SK-N-SH (cell line): ENCODE measurements around the gene GAS6. TPM values are rescaled to one million over a fixed set of nuclear protein-coding genes. Genes with fewer than 3 reads are reported as not detected.

ENCODE experiments used
- CTCF ChIA-PET: fragments of 300-600, 350-600 bp; formaldehyde crosslinking; extraction: SDS; loops from one replicate; lab custom pipeline; 2021; lab: Yijun Ruan, JAX
- POLR2A ChIA-PET: fragments of 350-600 bp; sonication (Branson Sonifier 250); formaldehyde crosslinking; extraction: SDS; loops from one replicate; lab custom pipeline; 2020; ENCODE audit warnings: antibody characterized with exemption, inconsistent platforms; lab: Yijun Ruan, JAX
- DNase-seq: peaks from one replicate; pipeline ENCODE4 v3.0.0; 2012
- H2AFZ ChIP-seq: fragments of 200-600 bp; sonication (generic); 2 replicates; pipeline ENCODE4 v1.8.1; 2016; ENCODE audit warnings: antibody characterized with exemption, mild to moderate bottlenecking, low read depth
- H3F3A ChIP-seq: fragments of 200-600 bp; sonication (generic); replicated peaks from 2 replicates; pipeline ENCODE3; 2016; ENCODE audit warnings: antibody characterized with exemption, mild to moderate bottlenecking; ENCODE audit not compliant: insufficient read depth
- H3K27ac ChIP-seq, 2 experiments: fragments of 200-500 bp in 1 of 2; fragments of 200-600 bp in 1 of 2; sonication (Bioruptor generic) in 1 of 2; sonication (generic), shearing (Covaris generic) in 1 of 2; 2 replicates each; pipeline versions ENCODE4 v1.5.1 to v1.6.1; 2014 to 2016; ENCODE audit warnings: low read depth in 2 of 2, inconsistent platforms in 1 of 2, low read length in 1 of 2, mild to moderate bottlenecking in 1 of 2, mixed read lengths in 1 of 2
- H3K27me3 ChIP-seq: fragments of 200-600 bp; sonication (generic), shearing (Covaris generic); 2 replicates; pipeline ENCODE4 v1.6.1; 2016; ENCODE audit warnings: mixed run types; ENCODE audit not compliant: insufficient read depth
- H3K36me3 ChIP-seq, 2 experiments: fragments of 200-500 bp in 1 of 2; fragments of 200-600 bp in 1 of 2; sonication (Bioruptor generic) in 1 of 2; sonication (generic) in 1 of 2; replicated peaks in 1 of 2; 2 replicates each; pipeline versions ENCODE3 to v1.5.1; 2014 to 2016; ENCODE audit warnings: low read length in 1 of 2, mild to moderate bottlenecking in 1 of 2; ENCODE audit not compliant: insufficient read depth in 2 of 2, control insufficient read depth in 1 of 2
- H3K4me1 ChIP-seq, 2 experiments: fragments of 200-500 bp in 1 of 2; fragments of 200-600 bp in 1 of 2; sonication (Bioruptor generic) in 1 of 2; sonication (generic), shearing (Covaris generic) in 1 of 2; 2 replicates each; pipeline versions ENCODE4 v1.5.1 to v1.6.1; 2014 to 2016; ENCODE audit warnings: low read depth in 1 of 2, low read length in 1 of 2, mixed run types in 1 of 2; ENCODE audit not compliant: insufficient read depth in 2 of 2, control insufficient read depth in 1 of 2
- H3K4me2 ChIP-seq: fragments of 200-600 bp; sonication (generic), shearing (Covaris generic); 2 replicates; pipeline ENCODE4 v1.6.1; 2017; ENCODE audit warnings: mixed run types
- H3K4me3 ChIP-seq, 2 experiments: fragments of 200-500 bp in 1 of 2; fragments of 200-600 bp in 1 of 2; sonication (Bioruptor generic) in 1 of 2; sonication (generic), shearing (Covaris generic) in 1 of 2; 2 replicates each; pipeline versions ENCODE4 v1.5.1 to v1.8.1; 2014 to 2016; ENCODE audit warnings: low read depth in 2 of 2, inconsistent platforms in 1 of 2, low read length in 1 of 2, mild to moderate bottlenecking in 1 of 2, mixed read lengths in 1 of 2, moderate library complexity in 1 of 2
- H3K79me2 ChIP-seq: fragments of 200-600 bp; sonication (generic); 2 replicates; pipeline ENCODE4 v1.8.1; 2017; ENCODE audit warnings: mild to moderate bottlenecking; ENCODE audit not compliant: insufficient read depth
- H3K9ac ChIP-seq: fragments of 200-600 bp; sonication (generic); 2 replicates; pipeline ENCODE4 v1.6.1; 2017; ENCODE audit warnings: mixed run types
- H3K9me2 ChIP-seq: fragments of 200-600 bp; sonication (generic); 2 replicates; pipeline ENCODE4 v1.6.1; 2017; ENCODE audit warnings: mixed run types
- H3K9me3 ChIP-seq: fragments of 200-600 bp; sonication (generic); 2 replicates; pipeline ENCODE4 v1.6.1; 2017; ENCODE audit warnings: mixed run types, mild to moderate bottlenecking, moderate library complexity
- H4K20me1 ChIP-seq: fragments of 200-600 bp; sonication (generic); 2 replicates; pipeline ENCODE4 v1.6.1; 2017; ENCODE audit warnings: mild to moderate bottlenecking, mixed run types; ENCODE audit not compliant: insufficient read depth
- ELF1 ChIP-seq: IDR thresholded peaks from 2 replicates; pipeline ENCODE4 v1.4.0; 2012
- EP300 ChIP-seq, 2 experiments: IDR thresholded peaks; 2 replicates each; pipeline versions ENCODE4 v1.4.0 to v1.6.1; 2012; ENCODE audit warnings: borderline replicate concordance in 1 of 2, low read depth in 1 of 2, low read length in 1 of 2
- FOXJ3 ChIP-seq: sonication (generic); formaldehyde crosslinking; IDR thresholded peaks from 2 replicates; pipeline ENCODE4 v1.5.1; 2020; ENCODE audit warnings: mild to moderate bottlenecking, missing genetic modification reagents
- FOXM1 ChIP-seq: IDR thresholded peaks from 2 replicates; pipeline ENCODE4 v1.4.0; 2012; ENCODE audit warnings: low read depth, mild to moderate bottlenecking
- GABPA ChIP-seq: IDR thresholded peaks from 2 replicates; pipeline ENCODE4 v1.4.0; 2012; ENCODE audit warnings: low read depth, mild to moderate bottlenecking
- GATA2 ChIP-seq: sonication (generic); formaldehyde crosslinking; IDR thresholded peaks from 2 replicates; pipeline ENCODE4 v1.5.0; 2020; ENCODE audit warnings: mild to moderate bottlenecking, missing genetic modification reagents
- JUND ChIP-seq: IDR thresholded peaks from 2 replicates; pipeline ENCODE4 v1.4.0; 2012
- MEF2A ChIP-seq: IDR thresholded peaks from 2 replicates; pipeline ENCODE4 v1.4.0; 2012; ENCODE audit warnings: low read depth, borderline replicate concordance
- MXI1 ChIP-seq: IDR thresholded peaks from 2 replicates; pipeline ENCODE4 v1.6.1; 2012; ENCODE audit warnings: mild to moderate bottlenecking, low read depth, low read length, improper control_type of control experiment
- NFIC ChIP-seq: IDR thresholded peaks from 2 replicates; pipeline ENCODE4 v1.4.0; 2012; ENCODE audit warnings: borderline replicate concordance
- NRF1 ChIP-seq: IDR thresholded peaks from 2 replicates; pipeline ENCODE4 v1.6.1; 2012; ENCODE audit warnings: low read depth, mild to moderate bottlenecking, low read length
- RAD21 ChIP-seq: IDR thresholded peaks from 2 replicates; pipeline ENCODE4 v1.6.1; 2012; ENCODE audit warnings: mild to moderate bottlenecking, low read length
- RFX5 ChIP-seq: IDR thresholded peaks from 2 replicates; pipeline ENCODE4 v1.6.1; 2012; ENCODE audit warnings: mild to moderate bottlenecking, improper control_type of control experiment, low read length
- RXRA ChIP-seq: IDR thresholded peaks from 2 replicates; pipeline ENCODE4 v1.4.0; 2012; ENCODE audit warnings: low read depth, mild to moderate bottlenecking, borderline replicate concordance
- SIN3A ChIP-seq: IDR thresholded peaks from 2 replicates; pipeline ENCODE4 v1.6.1; 2012; ENCODE audit warnings: low read depth, mild to moderate bottlenecking, low read length, moderate library complexity, borderline replicate concordance
- SMC3 ChIP-seq: IDR thresholded peaks from 2 replicates; pipeline ENCODE4 v1.6.1; 2012; ENCODE audit warnings: low read depth, low read length, improper control_type of control experiment
- TAF1 ChIP-seq: IDR thresholded peaks from 2 replicates; pipeline ENCODE4 v1.6.1; 2012; ENCODE audit warnings: low read depth, mild to moderate bottlenecking, low read length, moderate library complexity, borderline replicate concordance
- TEAD4 ChIP-seq: IDR thresholded peaks from 2 replicates; pipeline ENCODE4 v1.4.0; 2012; ENCODE audit warnings: mild to moderate bottlenecking, borderline replicate concordance; ENCODE audit not compliant: insufficient read depth
- USF1 ChIP-seq: IDR thresholded peaks from 2 replicates; pipeline ENCODE4 v1.4.0; 2012; ENCODE audit warnings: low read depth, borderline replicate concordance
- WGBS: methylation state at CpG from one replicate; pipeline ENCODE4 v1.1.6; 2017; ENCODE audit warnings: low lambda C conversion rate; 5-methylcytosine and 5-hydroxymethylcytosine counted together
- polyA plus RNA-seq, 3 experiments: library from polyadenylated mRNA; depleted of rRNA; stranded (reverse); fragments of >200 nt; gene quantifications; 2 replicates each; pipeline ENCODE4 v1.2.3, GENCODE V29; 2012
- TF ChIP-seq, protein P1 (sequence below): IDR thresholded peaks from 2 replicates; pipeline ENCODE4; 2012
- TF ChIP-seq, protein P2 (sequence below): IDR thresholded peaks from 2 replicates; pipeline ENCODE4 v1.4.0; 2012; ENCODE audit warnings: low read depth

The GAS6 gene
- polyA plus RNA-seq, 1 of the 3 experiments (the other 2 are of a cell fraction) = 380 TPM

GRCh38 chr13:113902481-113902880 lies 38.6 kb upstream of the GAS6 start:
- H3K4me1 ChIP-seq = peaks cover 5 to 28% of the 10 kb centered on the region in 2 experiments; a peak in 3 of 4 replicates
- 83% methylated on average over 2 of the region's 2 CpGs for WGBS
- CTCF ChIA-PET = no interaction called here

DNA sequence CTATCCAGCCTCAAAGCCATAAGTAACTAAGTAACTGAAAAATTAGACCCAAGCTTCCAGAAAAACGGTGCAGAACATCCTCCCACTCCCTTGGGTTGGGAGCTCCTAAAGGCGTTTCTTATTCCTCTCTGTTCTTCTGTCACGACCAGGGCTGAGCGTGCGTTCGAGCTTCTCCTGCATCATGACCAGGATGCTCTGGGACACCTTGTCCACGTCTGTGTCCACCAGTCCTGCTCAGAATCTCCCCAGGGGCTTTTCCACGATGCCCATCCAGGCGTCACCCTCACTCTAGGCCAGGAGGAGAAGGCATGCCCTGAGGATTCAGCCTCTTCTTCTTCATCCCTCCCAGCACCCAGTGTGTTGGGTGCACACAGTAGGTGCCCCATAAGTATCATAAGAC lies 37.8 kb upstream of the GAS6 start:
- ChIA-PET POLR2A (no interaction called here), CTCF (interaction anchor here (0.8 kb wide), 1 partner anchor 87 kb away, joined by 3 read pairs; no protein-coding TSS in a partner anchor)
- no peak overlapping the region for H3K9ac ChIP-seq
- 65% methylated on average over 4 of the region's 9 CpGs for WGBS
- H3K36me3 ChIP-seq = no peaks in the 10 kb centered on the region
- TF ChIP-seq TEAD4 (no peak), SMC3 (no peak), MXI1 (no peak), EP300 (IDR thresholded peaks at IDR 0.05; ENCODE audit: borderline replicate concordance in 1 of 2, low read depth in 1 of 2, low read length in 1 of 2) (no peak)
- H3K79me2 ChIP-seq = no peaks in the 10 kb centered on the region
- no peak overlapping the region for H3K4me2 ChIP-seq
- no peaks in the 10 kb centered on the region for H3K9me2 ChIP-seq
- H3K27ac ChIP-seq = no peak overlapping the region
- no peaks in the 10 kb centered on the region for H4K20me1 ChIP-seq
- peaks cover 29% of the 10 kb centered on the region for H3F3A ChIP-seq
- H3K27me3 ChIP-seq = no peaks in the 10 kb centered on the region
- H3K9me3 ChIP-seq = no peaks in the 10 kb centered on the region
- H3K4me3 ChIP-seq = no peak overlapping the region
- no peak overlapping the region for H2AFZ ChIP-seq
- peaks cover 3 to 26% of the 10 kb centered on the region in 2 experiments; a peak in 3 of 4 replicates for H3K4me1 ChIP-seq
- no peak for DNase-seq

More at GRCh38 chr13:113902481-113902880, 38.6 kb upstream of the GAS6 start:
- TF ChIP-seq ELF1 (no peak), RXRA (no peak), USF1 (no peak), FOXM1 (no peak), GABPA (no peak)
- Histone ChIP-seq H3K4me2 (no peak overlapping the region), H3K27ac (peak overlapping the region in 1 of 2 experiments; percentile 32; a peak in 2 of 4 replicates), H3K9me3 (no peaks in the 10 kb centered on the region), H4K20me1 (no peaks in the 10 kb centered on the region), H3K4me3 (no peak overlapping the region), H3K9ac (no peak overlapping the region), H3F3A (peaks cover 31% of the 10 kb centered on the region), H3K27me3 (no peaks in the 10 kb centered on the region), H2AFZ (no peak overlapping the region), H3K9me2 (no peaks in the 10 kb centered on the region), H3K79me2 (no peaks in the 10 kb centered on the region), H3K36me3 (no peaks in the 10 kb centered on the region)
- no peak for DNase-seq
- POLR2A ChIA-PET = no interaction called here

DNA sequence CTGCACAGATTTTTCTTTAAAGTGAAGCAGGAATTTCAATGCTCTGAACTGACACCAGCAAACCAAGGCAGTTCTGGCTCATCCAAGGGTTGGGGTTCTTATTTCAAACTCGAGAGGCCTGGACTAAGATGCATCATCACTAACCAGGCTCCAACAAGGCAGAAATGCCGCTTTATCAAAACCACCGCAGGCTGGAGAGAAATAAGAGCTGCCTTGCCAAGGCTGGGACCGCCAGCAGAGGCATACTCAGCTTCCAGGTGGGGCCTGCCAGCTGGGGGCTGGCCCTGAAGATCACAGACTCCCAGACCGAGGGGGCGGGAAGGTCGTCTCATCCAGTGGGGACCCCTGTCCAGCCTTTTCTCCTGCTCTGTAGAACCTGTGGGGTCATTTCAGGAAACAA lies 37.4 kb upstream of the GAS6 start:
- H3K79me2 ChIP-seq = no peaks in the 10 kb centered on the region
- no peak overlapping the region for H3K9ac ChIP-seq
- H4K20me1 ChIP-seq = no peaks in the 10 kb centered on the region
- no peaks in the 10 kb centered on the region for H3K27me3 ChIP-seq
- peaks cover 31% of the 10 kb centered on the region for H3F3A ChIP-seq
- H2AFZ ChIP-seq = no peak overlapping the region
- no peaks in the 10 kb centered on the region for H3K36me3 ChIP-seq
- H3K4me1 ChIP-seq = peaks cover 0 to 26% of the 10 kb centered on the region in 2 experiments; a peak in 2 of 4 replicates
- 85% methylated on average over 3 of the region's 7 CpGs for WGBS
- no peaks in the 10 kb centered on the region for H3K9me3 ChIP-seq
- no peaks in the 10 kb centered on the region for H3K9me2 ChIP-seq
- CTCF ChIA-PET = interaction anchor here (0.8 kb wide), 1 partner anchor 87 kb away, joined by 3 read pairs; no protein-coding TSS in a partner anchor
- H3K4me3 ChIP-seq = no peak overlapping the region
- H3K4me2 ChIP-seq = no peak overlapping the region
- H3K27ac ChIP-seq = peak overlapping the region in 1 of 2 experiments; percentile 15; a peak in 1 of 4 replicates
- DNase-seq = no peak
- POLR2A ChIA-PET = no interaction called here
- TF ChIP-seq TAF1 (no peak), JUND (no peak), NFIC (no peak), GATA2 (CRISPR knock-in tag) (no peak), FOXJ3 (CRISPR knock-in tag) (no peak), MEF2A (no peak), SIN3A (no peak), TEAD4 (no peak), NRF1 (no peak), GABPA (no peak), MXI1 (no peak), RFX5 (no peak), RAD21 (no peak)
- TF ChIP-seq, protein P1, sequence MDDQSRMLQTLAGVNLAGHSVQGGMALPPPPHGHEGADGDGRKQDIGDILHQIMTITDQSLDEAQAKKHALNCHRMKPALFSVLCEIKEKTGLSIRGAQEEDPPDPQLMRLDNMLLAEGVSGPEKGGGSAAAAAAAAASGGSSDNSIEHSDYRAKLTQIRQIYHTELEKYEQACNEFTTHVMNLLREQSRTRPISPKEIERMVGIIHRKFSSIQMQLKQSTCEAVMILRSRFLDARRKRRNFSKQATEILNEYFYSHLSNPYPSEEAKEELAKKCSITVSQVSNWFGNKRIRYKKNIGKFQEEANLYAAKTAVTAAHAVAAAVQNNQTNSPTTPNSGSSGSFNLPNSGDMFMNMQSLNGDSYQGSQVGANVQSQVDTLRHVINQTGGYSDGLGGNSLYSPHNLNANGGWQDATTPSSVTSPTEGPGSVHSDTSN = no peak
- TF ChIP-seq, protein P2, sequence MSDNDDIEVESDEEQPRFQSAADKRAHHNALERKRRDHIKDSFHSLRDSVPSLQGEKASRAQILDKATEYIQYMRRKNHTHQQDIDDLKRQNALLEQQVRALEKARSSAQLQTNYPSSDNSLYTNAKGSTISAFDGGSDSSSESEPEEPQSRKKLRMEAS = no peak
